GM21717 (cell line): Measurements from ENCODE around the gene MAEL.
A peak's percentile ranks its signal among the peaks of the same experiment; 100 is the strongest.

Source experiments
- ATAC-seq: cut with Tn5 transposase; IDR thresholded peaks from one replicate; pipeline ENCODE4 v1.9.1; 2021; ENCODE audit warnings: mild to moderate bottlenecking, moderate library complexity; ENCODE audit not compliant: unreplicated experiment

Gene MAEL

GRCh38 chr1:167054946-167055630 is 66.0 kb downstream of the MAEL start:
- ATAC-seq, result no peak

GRCh38 chr1:167056529-167057231 is 67.6 kb downstream of the MAEL start:
- no peak for ATAC-seq

- no peak for ATAC-seq
Measured at GRCh38 chr1:167057241-167057688, 68.2 kb downstream of the MAEL start.

- no peak for ATAC-seq
Measured at GRCh38 chr1:167059045-167059808, 70.1 kb downstream of the MAEL start.

DNA sequence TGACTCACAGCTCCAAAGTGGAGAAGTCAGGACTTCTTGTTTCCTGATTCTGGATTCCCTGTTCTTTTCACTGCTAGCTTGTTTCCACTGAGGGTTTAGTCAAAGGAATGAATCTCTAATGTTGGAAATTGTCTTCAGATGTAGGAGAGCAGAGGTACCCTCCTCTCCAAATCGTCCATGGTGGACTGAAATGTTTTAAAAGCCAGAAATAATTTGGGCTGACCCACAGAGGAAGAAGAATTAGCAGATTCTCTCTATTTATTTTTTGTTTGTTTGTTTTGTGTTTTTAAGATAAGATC is 70.7 kb downstream of the MAEL start:
- ATAC-seq, result no peak

DNA sequence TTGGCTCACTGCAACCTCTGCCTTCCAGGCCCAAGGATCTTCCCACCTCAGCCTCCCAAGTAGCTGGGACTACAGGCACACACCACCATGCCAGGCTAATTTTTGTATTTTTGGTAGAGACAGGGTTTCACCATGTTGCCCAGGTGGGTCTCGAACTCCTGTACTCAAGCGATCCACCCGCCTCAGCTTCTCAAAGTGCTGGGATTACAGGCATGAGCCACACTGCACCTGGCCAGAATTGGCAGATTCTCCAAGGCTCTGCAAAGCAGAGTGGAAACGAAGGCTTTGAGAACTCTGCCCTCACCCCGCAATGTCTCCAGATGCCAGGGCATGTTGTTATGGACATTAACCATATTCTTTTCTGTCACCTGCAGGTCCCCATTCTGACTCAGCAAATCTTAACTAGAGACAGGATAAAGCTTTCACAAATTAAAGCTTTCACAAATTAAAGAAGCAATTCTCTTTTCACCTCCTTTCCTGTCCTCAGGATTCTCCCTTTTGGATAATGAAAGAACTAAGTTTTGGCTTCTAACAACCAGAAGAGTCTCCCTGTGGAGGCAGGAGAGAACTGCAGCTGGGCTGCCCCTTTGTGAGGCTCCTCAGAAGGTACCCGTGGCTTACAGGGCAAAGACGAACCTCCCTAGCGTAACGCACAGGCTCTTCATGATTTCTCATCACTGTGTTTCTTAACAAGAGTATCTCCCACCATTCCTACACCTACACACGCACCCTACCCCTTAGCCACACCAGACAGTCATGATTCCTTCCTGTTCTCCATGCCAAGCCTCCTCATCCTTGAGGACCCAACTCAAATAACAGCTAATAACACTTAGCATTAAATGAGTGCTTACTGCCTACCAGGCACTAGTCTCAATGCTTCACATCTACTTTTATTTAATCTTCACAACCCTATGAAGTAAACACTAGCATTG is 71.3 kb downstream of the MAEL start:
- ATAC-seq, result no peak

DNA sequence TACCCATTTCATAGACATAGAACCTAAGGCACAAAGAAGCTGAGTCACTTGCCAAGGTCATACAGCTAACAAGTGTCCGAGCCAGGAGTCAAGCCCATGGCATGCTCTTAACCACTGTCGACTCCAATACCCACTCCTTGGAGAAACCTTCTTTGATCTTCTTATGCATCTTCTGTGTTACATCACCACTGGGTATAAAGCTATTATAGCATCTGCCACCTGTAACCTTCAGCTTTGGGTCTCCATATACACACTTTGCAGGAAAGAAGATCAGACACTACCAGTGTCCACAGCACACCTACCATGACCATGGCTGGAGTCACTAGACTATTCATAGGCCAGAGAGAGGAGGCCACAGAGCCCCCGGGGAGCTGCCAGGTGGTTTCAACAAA is 72.0 kb downstream of the MAEL start:
- no peak for ATAC-seq

GRCh38 chr1:167064621-167065020 is 75.5 kb downstream of the MAEL start:
- ATAC-seq, result no peak

- ATAC-seq, result no peak
Measured at GRCh38 chr1:167065471-167065870, 76.4 kb downstream of the MAEL start.

- ATAC-seq, result peak; percentile 75
Measured at GRCh38 chr1:167066333-167067122, 77.4 kb downstream of the MAEL start.

DNA sequence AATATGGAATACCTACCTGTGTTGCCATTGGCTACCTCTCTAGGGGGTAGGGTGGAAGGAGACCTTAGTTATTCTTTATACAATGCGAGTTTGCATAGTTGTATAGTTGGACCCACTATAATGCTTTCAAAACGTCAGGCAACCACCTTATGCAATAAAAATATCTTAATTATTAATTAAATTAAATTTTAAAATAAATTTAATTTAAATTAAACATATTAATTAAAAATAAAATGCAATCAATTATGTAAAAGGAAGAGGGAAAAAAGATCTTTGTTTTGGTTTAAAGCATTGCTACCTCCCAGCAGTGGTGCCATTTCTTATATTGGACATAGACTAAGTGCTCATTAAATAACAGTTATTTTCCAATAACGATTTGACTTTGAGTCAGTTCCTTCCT is 78.8 kb downstream of the MAEL start:
- no peak for ATAC-seq

DNA sequence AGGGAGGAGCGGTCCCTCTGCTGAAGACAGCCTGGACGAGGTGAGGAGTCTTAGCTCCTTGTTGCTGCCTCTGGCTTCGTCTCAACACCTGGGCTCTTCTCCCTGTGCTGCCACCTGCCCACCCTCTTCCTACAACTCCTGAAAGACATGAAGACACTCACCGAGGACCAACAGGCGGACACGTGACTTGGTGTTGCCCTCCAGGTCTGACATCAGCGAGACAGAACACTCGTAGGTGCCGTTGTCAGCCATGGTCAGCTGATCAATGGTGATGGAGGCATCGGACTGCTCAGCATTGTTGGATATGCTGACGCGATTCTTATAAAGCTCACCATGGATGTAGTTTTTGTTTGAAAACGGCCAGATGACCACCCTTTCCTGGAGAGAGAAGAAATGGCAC is 79.7 kb downstream of the MAEL start:
- no peak for ATAC-seq

- no peak for ATAC-seq
Measured at GRCh38 chr1:167071286-167071685, 82.2 kb downstream of the MAEL start.
